ENCODE results near the gene LIN7B. TPM values are rescaled to one million over a fixed set of nuclear protein-coding genes. Genes with fewer than 3 reads are reported as not detected.

LIN7B gene
- total and polyA plus RNA-seq, 9 of the 15 experiments (the other 6 are each of a cell fraction or from before 2014, with no cell fraction given), result 0.89 to 15.7 (median 4.0) TPM

DNA sequence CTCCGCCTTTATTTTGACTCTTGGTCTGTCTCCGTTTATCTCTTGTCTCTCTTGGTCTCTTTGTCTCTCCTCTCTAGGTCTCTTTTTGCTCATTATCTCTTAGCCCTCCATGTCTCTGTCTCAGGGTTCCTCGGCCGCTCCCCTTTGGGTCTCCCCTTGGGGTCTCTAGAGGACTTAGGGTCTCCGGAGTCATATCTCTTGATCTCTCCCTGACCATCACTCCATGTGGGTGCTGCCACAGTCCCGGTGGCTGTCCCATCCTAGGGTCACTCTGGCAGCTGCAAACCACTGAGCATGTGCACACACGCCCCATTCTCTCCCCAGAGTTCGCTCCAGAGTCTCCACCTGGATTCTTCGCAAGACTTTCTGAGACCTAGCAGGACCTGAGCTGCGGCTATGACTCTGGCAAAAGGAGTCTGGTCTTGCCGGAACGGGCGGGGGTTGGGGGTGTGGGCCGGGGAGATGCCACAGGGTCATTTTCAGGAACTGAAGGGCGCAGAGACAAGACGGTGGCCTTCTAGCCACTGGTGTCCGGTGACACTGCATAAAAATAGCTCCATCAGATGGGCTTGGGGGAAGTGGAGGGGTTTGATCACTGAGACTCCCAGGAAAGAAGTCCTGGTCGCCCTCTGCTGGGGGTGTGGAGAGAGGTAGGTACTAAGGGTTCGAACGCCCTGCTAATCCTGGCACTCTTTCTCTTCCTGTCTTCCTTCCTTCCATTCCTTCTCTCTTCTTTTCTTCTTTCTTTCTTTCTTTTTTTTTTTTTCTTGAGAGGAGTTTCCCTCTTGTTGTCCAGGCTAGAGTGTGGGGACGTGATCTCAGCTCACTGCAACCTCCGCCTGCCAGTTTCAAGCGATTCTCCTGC lies 40.4 kb upstream of the LIN7B start (continued):
- TF ChIP-seq, protein P1, sequence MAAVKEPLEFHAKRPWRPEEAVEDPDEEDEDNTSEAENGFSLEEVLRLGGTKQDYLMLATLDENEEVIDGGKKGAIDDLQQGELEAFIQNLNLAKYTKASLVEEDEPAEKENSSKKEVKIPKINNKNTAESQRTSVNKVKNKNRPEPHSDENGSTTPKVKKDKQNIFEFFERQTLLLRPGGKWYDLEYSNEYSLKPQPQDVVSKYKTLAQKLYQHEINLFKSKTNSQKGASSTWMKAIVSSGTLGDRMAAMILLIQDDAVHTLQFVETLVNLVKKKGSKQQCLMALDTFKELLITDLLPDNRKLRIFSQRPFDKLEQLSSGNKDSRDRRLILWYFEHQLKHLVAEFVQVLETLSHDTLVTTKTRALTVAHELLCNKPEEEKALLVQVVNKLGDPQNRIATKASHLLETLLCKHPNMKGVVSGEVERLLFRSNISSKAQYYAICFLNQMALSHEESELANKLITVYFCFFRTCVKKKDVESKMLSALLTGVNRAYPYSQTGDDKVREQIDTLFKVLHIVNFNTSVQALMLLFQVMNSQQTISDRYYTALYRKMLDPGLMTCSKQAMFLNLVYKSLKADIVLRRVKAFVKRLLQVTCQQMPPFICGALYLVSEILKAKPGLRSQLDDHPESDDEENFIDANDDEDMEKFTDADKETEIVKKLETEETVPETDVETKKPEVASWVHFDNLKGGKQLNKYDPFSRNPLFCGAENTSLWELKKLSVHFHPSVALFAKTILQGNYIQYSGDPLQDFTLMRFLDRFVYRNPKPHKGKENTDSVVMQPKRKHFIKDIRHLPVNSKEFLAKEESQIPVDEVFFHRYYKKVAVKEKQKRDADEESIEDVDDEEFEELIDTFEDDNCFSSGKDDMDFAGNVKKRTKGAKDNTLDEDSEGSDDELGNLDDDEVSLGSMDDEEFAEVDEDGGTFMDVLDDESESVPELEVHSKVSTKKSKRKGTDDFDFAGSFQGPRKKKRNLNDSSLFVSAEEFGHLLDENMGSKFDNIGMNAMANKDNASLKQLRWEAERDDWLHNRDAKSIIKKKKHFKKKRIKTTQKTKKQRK (IDR thresholded peaks at IDR 0.05; ENCODE audit: borderline replicate concordance, low read depth, low read length), result no peak
- TF ChIP-seq EP300 (IDR thresholded peaks at IDR 0.05; ENCODE audit: low read length), result no peak
- no peak for TF ChIP-seq BHLHE40 (IDR thresholded peaks at IDR 0.05; ENCODE audit: low read length)
- TF ChIP-seq ZNF224 (CRISPR knock-in tag; IDR thresholded peaks at IDR 0.05), result no peak
- peak; percentile 39; the same call in 1 of the 2 replicates for TF ChIP-seq CTBP1 (IDR thresholded peaks at IDR 0.05; ENCODE audit: borderline replicate concordance)
- TF ChIP-seq ZNF408 (CRISPR knock-in tag; IDR thresholded peaks at IDR 0.05; ENCODE audit: low read depth), result no peak
- no peak for TF ChIP-seq TCF7L2 (IDR thresholded peaks at IDR 0.05; ENCODE audit: low read depth, low read length)
- TF ChIP-seq, protein P2, sequence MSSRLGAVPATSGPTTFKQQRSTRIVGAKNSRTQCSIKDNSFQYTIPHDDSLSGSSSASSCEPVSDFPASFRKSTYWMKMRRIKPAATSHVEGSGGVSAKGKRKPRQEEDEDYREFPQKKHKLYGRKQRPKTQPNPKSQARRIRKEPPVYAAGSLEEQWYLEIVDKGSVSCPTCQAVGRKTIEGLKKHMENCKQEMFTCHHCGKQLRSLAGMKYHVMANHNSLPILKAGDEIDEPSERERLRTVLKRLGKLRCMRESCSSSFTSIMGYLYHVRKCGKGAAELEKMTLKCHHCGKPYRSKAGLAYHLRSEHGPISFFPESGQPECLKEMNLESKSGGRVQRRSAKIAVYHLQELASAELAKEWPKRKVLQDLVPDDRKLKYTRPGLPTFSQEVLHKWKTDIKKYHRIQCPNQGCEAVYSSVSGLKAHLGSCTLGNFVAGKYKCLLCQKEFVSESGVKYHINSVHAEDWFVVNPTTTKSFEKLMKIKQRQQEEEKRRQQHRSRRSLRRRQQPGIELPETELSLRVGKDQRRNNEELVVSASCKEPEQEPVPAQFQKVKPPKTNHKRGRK (tag; IDR thresholded peaks at IDR 0.05), result peak; percentile 82
- TF ChIP-seq ZBTB17 (CRISPR knock-in tag; IDR thresholded peaks at IDR 0.05), result no peak
- TF ChIP-seq, protein P3, sequence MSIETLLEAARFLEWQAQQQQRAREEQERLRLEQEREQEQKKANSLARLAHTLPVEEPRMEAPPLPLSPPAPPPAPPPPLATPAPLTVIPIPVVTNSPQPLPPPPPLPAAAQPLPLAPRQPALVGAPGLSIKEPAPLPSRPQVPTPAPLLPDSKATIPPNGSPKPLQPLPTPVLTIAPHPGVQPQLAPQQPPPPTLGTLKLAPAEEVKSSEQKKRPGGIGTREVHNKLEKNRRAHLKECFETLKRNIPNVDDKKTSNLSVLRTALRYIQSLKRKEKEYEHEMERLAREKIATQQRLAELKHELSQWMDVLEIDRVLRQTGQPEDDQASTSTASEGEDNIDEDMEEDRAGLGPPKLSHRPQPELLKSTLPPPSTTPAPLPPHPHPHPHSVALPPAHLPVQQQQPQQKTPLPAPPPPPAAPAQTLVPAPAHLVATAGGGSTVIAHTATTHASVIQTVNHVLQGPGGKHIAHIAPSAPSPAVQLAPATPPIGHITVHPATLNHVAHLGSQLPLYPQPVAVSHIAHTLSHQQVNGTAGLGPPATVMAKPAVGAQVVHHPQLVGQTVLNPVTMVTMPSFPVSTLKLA (conservative IDR thresholded peaks at IDR 0.05), result peak in 1 of 2 experiments; percentile 40; a peak in 2 of 4 replicates
- TF ChIP-seq ILK (tag; IDR thresholded peaks at IDR 0.05; ENCODE audit: borderline replicate concordance, low read depth), result no peak
- no peak for TF ChIP-seq RAD51 (IDR thresholded peaks at IDR 0.05; ENCODE audit: borderline replicate concordance, low read depth)
- TF ChIP-seq NFATC3 (IDR thresholded peaks at IDR 0.05), result no peak
- peak; percentile 60; the same call in 1 of the 2 replicates for TF ChIP-seq MAFF (IDR thresholded peaks at IDR 0.05; ENCODE audit: low read length)
